Measurements from ENCODE around the gene PLCH1.

The PLCH1 gene

DNA sequence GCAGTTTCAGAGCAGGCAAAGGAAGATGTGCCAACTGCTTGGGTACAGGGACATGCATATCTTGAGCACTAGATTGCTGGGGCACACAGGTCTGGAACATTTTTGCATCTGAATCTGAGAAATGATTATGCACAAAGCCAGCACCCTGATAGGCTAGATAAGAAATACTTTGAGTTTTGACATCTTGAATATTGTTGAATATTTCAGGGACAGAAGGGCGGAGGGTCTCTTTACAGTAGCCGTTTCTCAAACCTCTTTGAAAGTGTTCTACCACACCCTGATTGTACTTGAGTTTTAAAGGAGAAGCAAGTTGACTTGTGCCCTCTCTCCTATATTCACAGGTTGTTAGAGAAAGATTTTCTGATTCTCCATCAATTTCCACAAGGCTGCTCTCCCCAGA is 263.3 kb downstream of the PLCH1 start:
- no peaks in the 10 kb centered on the region for H3K4me1 ChIP-seq (ENCODE audit: control insufficient read depth, insufficient read depth, low read length)
- TF ChIP-seq ZIC2 (tag by site-specific recombination; IDR thresholded peaks at IDR 0.05) (no peak), ZNF549 (tag by site-specific recombination; IDR thresholded peaks at IDR 0.05) (no peak)
- no peak overlapping the region for H3K4me3 ChIP-seq (ENCODE audit: low read depth, low read length)
- no peaks in the 10 kb centered on the region for H3K9me3 ChIP-seq (ENCODE audit: control insufficient read depth, insufficient read depth, low read depth, low read length)
- H3K36me3 ChIP-seq (ENCODE audit: control insufficient read depth in 2 of 2, insufficient read depth in 1 of 2, low read length in 2 of 2), result peaks cover 0 to 8% of the 10 kb centered on the region in 2 experiments; a peak in 1 of 3 replicates
- POLR2A ChIA-PET, result no interaction called here
- CTCF ChIA-PET, result no interaction called here
- no peak overlapping the region for H3K27ac ChIP-seq (ENCODE audit: extremely low read depth, low read depth, low read length)

DNA sequence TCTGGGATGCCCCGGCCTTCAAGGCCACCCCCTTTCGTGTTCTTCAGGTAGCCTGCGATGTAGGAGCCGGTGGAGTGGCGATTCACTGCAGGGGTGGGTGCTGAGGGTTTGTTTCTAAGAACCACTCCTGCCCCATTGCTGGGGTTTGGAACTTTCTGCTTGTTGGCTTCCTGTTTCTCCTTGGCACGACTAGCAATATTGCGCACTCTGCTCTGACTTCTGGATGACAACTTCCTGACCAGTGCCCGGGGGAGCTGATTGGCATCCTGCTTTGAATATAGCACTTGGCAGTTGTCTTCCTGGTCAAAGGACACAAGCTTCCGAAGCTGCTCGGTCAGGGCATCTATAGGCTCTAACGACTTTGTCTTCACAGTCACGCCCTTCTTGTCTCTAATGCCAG is 263.8 kb downstream of the PLCH1 start:
- H3K36me3 ChIP-seq (ENCODE audit: control insufficient read depth in 2 of 2, insufficient read depth in 1 of 2, low read length in 2 of 2), result peaks cover 0 to 8% of the 10 kb centered on the region in 2 experiments; a peak in 1 of 3 replicates
- TF ChIP-seq, protein P1, sequence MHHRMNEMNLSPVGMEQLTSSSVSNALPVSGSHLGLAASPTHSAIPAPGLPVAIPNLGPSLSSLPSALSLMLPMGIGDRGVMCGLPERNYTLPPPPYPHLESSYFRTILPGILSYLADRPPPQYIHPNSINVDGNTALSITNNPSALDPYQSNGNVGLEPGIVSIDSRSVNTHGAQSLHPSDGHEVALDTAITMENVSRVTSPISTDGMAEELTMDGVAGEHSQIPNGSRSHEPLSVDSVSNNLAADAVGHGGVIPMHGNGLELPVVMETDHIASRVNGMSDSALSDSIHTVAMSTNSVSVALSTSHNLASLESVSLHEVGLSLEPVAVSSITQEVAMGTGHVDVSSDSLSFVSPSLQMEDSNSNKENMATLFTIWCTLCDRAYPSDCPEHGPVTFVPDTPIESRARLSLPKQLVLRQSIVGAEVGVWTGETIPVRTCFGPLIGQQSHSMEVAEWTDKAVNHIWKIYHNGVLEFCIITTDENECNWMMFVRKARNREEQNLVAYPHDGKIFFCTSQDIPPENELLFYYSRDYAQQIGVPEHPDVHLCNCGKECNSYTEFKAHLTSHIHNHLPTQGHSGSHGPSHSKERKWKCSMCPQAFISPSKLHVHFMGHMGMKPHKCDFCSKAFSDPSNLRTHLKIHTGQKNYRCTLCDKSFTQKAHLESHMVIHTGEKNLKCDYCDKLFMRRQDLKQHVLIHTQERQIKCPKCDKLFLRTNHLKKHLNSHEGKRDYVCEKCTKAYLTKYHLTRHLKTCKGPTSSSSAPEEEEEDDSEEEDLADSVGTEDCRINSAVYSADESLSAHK (tag by site-specific recombination; IDR thresholded peaks at IDR 0.05), result no peak
- TF ChIP-seq ZNF610 (tag by site-specific recombination; IDR thresholded peaks at IDR 0.05; ENCODE audit: borderline replicate concordance) (no peak), ZNF561 (tag by site-specific recombination; IDR thresholded peaks at IDR 0.05; ENCODE audit: borderline replicate concordance) (no peak), ZNF214 (tag by site-specific recombination; IDR thresholded peaks at IDR 0.05; ENCODE audit: borderline replicate concordance) (no peak)
- TF ChIP-seq, protein P2, sequence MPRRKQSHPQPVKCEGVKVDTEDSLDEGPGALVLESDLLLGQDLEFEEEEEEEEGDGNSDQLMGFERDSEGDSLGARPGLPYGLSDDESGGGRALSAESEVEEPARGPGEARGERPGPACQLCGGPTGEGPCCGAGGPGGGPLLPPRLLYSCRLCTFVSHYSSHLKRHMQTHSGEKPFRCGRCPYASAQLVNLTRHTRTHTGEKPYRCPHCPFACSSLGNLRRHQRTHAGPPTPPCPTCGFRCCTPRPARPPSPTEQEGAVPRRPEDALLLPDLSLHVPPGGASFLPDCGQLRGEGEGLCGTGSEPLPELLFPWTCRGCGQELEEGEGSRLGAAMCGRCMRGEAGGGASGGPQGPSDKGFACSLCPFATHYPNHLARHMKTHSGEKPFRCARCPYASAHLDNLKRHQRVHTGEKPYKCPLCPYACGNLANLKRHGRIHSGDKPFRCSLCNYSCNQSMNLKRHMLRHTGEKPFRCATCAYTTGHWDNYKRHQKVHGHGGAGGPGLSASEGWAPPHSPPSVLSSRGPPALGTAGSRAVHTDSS (tag by site-specific recombination; IDR thresholded peaks at IDR 0.05), result no peak
- TF ChIP-seq, protein P3, sequence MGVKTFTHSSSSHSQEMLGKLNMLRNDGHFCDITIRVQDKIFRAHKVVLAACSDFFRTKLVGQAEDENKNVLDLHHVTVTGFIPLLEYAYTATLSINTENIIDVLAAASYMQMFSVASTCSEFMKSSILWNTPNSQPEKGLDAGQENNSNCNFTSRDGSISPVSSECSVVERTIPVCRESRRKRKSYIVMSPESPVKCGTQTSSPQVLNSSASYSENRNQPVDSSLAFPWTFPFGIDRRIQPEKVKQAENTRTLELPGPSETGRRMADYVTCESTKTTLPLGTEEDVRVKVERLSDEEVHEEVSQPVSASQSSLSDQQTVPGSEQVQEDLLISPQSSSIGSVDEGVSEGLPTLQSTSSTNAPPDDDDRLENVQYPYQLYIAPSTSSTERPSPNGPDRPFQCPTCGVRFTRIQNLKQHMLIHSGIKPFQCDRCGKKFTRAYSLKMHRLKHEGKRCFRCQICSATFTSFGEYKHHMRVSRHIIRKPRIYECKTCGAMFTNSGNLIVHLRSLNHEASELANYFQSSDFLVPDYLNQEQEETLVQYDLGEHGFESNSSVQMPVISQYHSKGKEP (tag by site-specific recombination; IDR thresholded peaks at IDR 0.05), result no peak
- ChIA-PET POLR2A (no interaction called here), CTCF (no interaction called here)
- no peaks in the 10 kb centered on the region for H3K4me1 ChIP-seq (ENCODE audit: control insufficient read depth, insufficient read depth, low read length)
- no peak overlapping the region for H3K27ac ChIP-seq (ENCODE audit: extremely low read depth, low read depth, low read length)
- no peak overlapping the region for H3K4me3 ChIP-seq (ENCODE audit: low read depth, low read length)
- no peaks in the 10 kb centered on the region for H3K9me3 ChIP-seq (ENCODE audit: control insufficient read depth, insufficient read depth, low read depth, low read length)

DNA sequence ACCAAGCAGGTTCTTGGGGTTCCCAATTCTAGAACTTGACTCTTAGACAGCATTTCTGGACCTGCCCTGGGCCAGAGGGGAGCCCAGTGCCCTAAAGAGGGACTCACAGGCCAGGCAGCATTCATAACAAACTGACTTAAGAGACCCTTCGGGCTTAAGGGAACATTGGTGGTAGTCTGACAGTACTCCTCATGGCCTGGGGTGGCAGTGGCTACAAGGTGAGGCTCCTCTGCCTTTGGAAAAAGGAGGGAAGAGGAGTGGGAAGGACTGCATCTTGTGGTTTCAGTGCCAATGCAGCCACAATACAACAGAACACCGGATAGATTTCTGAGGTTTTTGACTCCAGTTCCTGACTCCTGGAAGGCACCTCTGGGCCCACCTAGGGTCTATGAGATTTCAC is 279.2 kb downstream of the PLCH1 start:
- no peaks in the 10 kb centered on the region for H3K9me3 ChIP-seq (ENCODE audit: control insufficient read depth, insufficient read depth, low read depth, low read length)
- H3K4me1 ChIP-seq (ENCODE audit: control insufficient read depth, insufficient read depth, low read length), result no peaks in the 10 kb centered on the region
- CTCF ChIA-PET, result no interaction called here
- H3K27ac ChIP-seq (ENCODE audit: extremely low read depth, low read depth, low read length), result no peak overlapping the region
- no peaks in the 10 kb centered on the region for H3K36me3 ChIP-seq (ENCODE audit: control insufficient read depth in 2 of 2, insufficient read depth in 1 of 2, low read length in 2 of 2)
- POLR2A ChIA-PET, result no interaction called here
- no peak overlapping the region for H3K4me3 ChIP-seq (ENCODE audit: low read depth, low read length)
- TF ChIP-seq, protein P3 (tag by site-specific recombination; IDR thresholded peaks at IDR 0.05), result no peak
- TF ChIP-seq ZNF214 (tag by site-specific recombination; IDR thresholded peaks at IDR 0.05; ENCODE audit: borderline replicate concordance), result no peak
- no peak for TF ChIP-seq GLI2 (tag by site-specific recombination; IDR thresholded peaks at IDR 0.05; ENCODE audit: borderline replicate concordance, low read depth)
- no peak for TF ChIP-seq ZNF274 (IDR thresholded peaks at IDR 0.05; ENCODE audit: low read length)
- no peak for TF ChIP-seq ZNF274 (tag by site-specific recombination; IDR thresholded peaks at IDR 0.05; ENCODE audit: borderline replicate concordance)
- no peak for TF ChIP-seq SP7 (tag by site-specific recombination; IDR thresholded peaks at IDR 0.05)
- TF ChIP-seq ZNF785 (tag by site-specific recombination; IDR thresholded peaks at IDR 0.05), result no peak
- TF ChIP-seq ZNF366 (tag by site-specific recombination; conservative IDR thresholded peaks at IDR 0.05), result no peak
- no peak for TF ChIP-seq ZNF548 (tag by site-specific recombination; IDR thresholded peaks at IDR 0.05)
- TF ChIP-seq, protein P4, sequence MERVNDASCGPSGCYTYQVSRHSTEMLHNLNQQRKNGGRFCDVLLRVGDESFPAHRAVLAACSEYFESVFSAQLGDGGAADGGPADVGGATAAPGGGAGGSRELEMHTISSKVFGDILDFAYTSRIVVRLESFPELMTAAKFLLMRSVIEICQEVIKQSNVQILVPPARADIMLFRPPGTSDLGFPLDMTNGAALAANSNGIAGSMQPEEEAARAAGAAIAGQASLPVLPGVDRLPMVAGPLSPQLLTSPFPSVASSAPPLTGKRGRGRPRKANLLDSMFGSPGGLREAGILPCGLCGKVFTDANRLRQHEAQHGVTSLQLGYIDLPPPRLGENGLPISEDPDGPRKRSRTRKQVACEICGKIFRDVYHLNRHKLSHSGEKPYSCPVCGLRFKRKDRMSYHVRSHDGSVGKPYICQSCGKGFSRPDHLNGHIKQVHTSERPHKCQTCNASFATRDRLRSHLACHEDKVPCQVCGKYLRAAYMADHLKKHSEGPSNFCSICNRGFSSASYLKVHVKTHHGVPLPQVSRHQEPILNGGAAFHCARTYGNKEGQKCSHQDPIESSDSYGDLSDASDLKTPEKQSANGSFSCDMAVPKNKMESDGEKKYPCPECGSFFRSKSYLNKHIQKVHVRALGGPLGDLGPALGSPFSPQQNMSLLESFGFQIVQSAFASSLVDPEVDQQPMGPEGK (tag by site-specific recombination; IDR thresholded peaks at IDR 0.05), result no peak
- TF ChIP-seq, protein P5, sequence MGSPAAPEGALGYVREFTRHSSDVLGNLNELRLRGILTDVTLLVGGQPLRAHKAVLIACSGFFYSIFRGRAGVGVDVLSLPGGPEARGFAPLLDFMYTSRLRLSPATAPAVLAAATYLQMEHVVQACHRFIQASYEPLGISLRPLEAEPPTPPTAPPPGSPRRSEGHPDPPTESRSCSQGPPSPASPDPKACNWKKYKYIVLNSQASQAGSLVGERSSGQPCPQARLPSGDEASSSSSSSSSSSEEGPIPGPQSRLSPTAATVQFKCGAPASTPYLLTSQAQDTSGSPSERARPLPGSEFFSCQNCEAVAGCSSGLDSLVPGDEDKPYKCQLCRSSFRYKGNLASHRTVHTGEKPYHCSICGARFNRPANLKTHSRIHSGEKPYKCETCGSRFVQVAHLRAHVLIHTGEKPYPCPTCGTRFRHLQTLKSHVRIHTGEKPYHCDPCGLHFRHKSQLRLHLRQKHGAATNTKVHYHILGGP (tag by site-specific recombination; IDR thresholded peaks at IDR 0.05), result no peak
